T47D (cell line): ENCODE measurements around the gene ANKRD33.

ENCODE experiments used
- DNase-seq, 2 experiments: peaks; one replicate each; pipeline versions ENCODE4 v3.0.0 to v3.0.0-alpha.2; 2011 to 2012; ENCODE audit warnings: low read depth in 1 of 2, low spot score in 1 of 2
- JUND ChIP-seq: IDR thresholded peaks from 2 replicates; pipeline ENCODE4 v1.6.1; 2012; ENCODE audit warnings: low read depth
- in situ Hi-C: cut with HindIII; loops from 2 replicates; pipeline ENCODE4 v1.10.0; 2016; ENCODE audit warnings: low sequenced_read_pairs, low pct_unique_long_range_greater_than_20kb

Gene ANKRD33

GRCh38 chr12:51864833-51865670 is 22.9 kb upstream of the ANKRD33 start:
- no peak for DNase-seq
- no peak for TF ChIP-seq JUND
- in situ Hi-C loops, result no loop called here

GRCh38 chr12:51865757-51866270 is 22.1 kb upstream of the ANKRD33 start:
- in situ Hi-C loops, result no loop called here
- no peak for TF ChIP-seq JUND
- DNase-seq, result no peak

- no peak for TF ChIP-seq JUND
- in situ Hi-C loops, result no loop called here
- DNase-seq, result no peak
Measured at GRCh38 chr12:51866324-51866723, 21.6 kb upstream of the ANKRD33 start.

GRCh38 chr12:51866762-51867161 is 21.1 kb upstream of the ANKRD33 start:
- no peak for TF ChIP-seq JUND
- in situ Hi-C loops, result no loop called here
- DNase-seq, result peak in 1 of 2 experiments; percentile 15

GRCh38 chr12:51867371-51867770 is 20.5 kb upstream of the ANKRD33 start:
- no peak for TF ChIP-seq JUND
- no peak for DNase-seq
- in situ Hi-C loops, result no loop called here

- in situ Hi-C loops, result no loop called here
Measured at GRCh38 chr12:51867796-51868428, 20.0 kb upstream of the ANKRD33 start.

GRCh38 chr12:51868821-51869495 is 18.9 kb upstream of the ANKRD33 start:
- no peak for TF ChIP-seq JUND
- in situ Hi-C loops, result no loop called here
- DNase-seq, result no peak

More at GRCh38 chr12:51867796-51868428, 20.0 kb upstream of the ANKRD33 start:
- no peak for TF ChIP-seq JUND
- no peak for DNase-seq

- no peak for DNase-seq
- TF ChIP-seq JUND, result no peak
- in situ Hi-C loops, result no loop called here
Measured at GRCh38 chr12:51869496-51869865, 18.4 kb upstream of the ANKRD33 start.

GRCh38 chr12:51869931-51870330 is 18.0 kb upstream of the ANKRD33 start:
- no peak for TF ChIP-seq JUND
- in situ Hi-C loops, result no loop called here
- DNase-seq, result no peak

- in situ Hi-C loops, result no loop called here
- DNase-seq, result no peak
- no peak for TF ChIP-seq JUND
Measured at GRCh38 chr12:51870504-51870903, 17.4 kb upstream of the ANKRD33 start.

- no peak for TF ChIP-seq JUND
- in situ Hi-C loops, result no loop called here
- DNase-seq, result no peak
Measured at GRCh38 chr12:51871126-51871525, 16.8 kb upstream of the ANKRD33 start.

GRCh38 chr12:51871918-51872688 is 15.8 kb upstream of the ANKRD33 start:
- DNase-seq, result no peak
- in situ Hi-C loops, result no loop called here

More at GRCh38 chr12:51871918-51872688, 15.8 kb upstream of the ANKRD33 start:
- no peak for TF ChIP-seq JUND
